HEK293 (cell line): Measurements from ENCODE around the gene MRPL33.

Source experiments
- CTCF ChIA-PET: fragments of 350-600 bp; formaldehyde crosslinking; extraction: SDS; loops from one replicate; lab custom pipeline; 2021; ENCODE audit warnings: antibody characterized with exemption; lab: Yijun Ruan, JAX
- POLR2A ChIA-PET: fragments of 300-600 bp; formaldehyde crosslinking; extraction: SDS; loops from one replicate; lab custom pipeline; 2020; ENCODE audit warnings: antibody characterized with exemption, inconsistent platforms; lab: Yijun Ruan, JAX
- H3K27ac ChIP-seq: fragments of 200-500 bp; sonication (Bioruptor generic); 2 replicates; pipeline ENCODE4 v1.5.1; 2014; ENCODE audit warnings: low read depth, low read length, control low read depth, inconsistent platforms; ENCODE audit errors: extremely low read depth
- H3K36me3 ChIP-seq, 2 experiments: fragments of 200-500 bp in 1 of 2; sonication (Bioruptor generic) in 1 of 2; 1 replicate in 1 of 2; 2 replicates in 1 of 2; pipeline ENCODE4 v1.5.1; 2014 to 2017; ENCODE audit warnings: inconsistent platforms in 2 of 2, low read length in 2 of 2; ENCODE audit not compliant: control insufficient read depth in 2 of 2, insufficient read depth in 1 of 2
- H3K4me1 ChIP-seq: fragments of 200-500 bp; sonication (Bioruptor generic); 2 replicates; pipeline ENCODE4 v1.5.1; 2014; ENCODE audit warnings: mild to moderate bottlenecking, low read length, inconsistent platforms; ENCODE audit not compliant: control insufficient read depth, insufficient read depth
- H3K4me3 ChIP-seq: 2 replicates; pipeline ENCODE4 v1.5.1; 2011; ENCODE audit warnings: low read depth, mild to moderate bottlenecking, control low read depth, low read length, moderate library complexity
- H3K9me3 ChIP-seq: fragments of 200-500 bp; sonication (Bioruptor generic); 2 replicates; pipeline ENCODE4 v1.5.1; 2014; ENCODE audit warnings: low read depth, low read length, inconsistent platforms; ENCODE audit not compliant: control insufficient read depth, insufficient read depth
- BCL6B ChIP-seq: fragments of 450-650 bp; formaldehyde crosslinking; IDR thresholded peaks from 2 replicates; pipeline ENCODE4 v1.5.1; 2017; ENCODE audit warnings: missing biosample characterization, missing genetic modification characterization
- EGR2 ChIP-seq: fragments of 450-650 bp; formaldehyde crosslinking; IDR thresholded peaks from 2 replicates; pipeline ENCODE4 v1.5.1; 2016; ENCODE audit warnings: low read depth, missing biosample characterization, missing genetic modification characterization
- GLIS1 ChIP-seq: fragments of 450-650 bp; formaldehyde crosslinking; IDR thresholded peaks from 2 replicates; pipeline ENCODE4 v1.5.1; 2016; ENCODE audit warnings: missing biosample characterization, missing genetic modification characterization
- HOXD13 ChIP-seq: sonication (generic); formaldehyde crosslinking; IDR thresholded peaks from 2 replicates; pipeline ENCODE4 v1.8.0; 2022; ENCODE audit warnings: missing genetic modification reagents, borderline replicate concordance
- OVOL3 ChIP-seq: fragments of 450-650 bp; formaldehyde crosslinking; IDR thresholded peaks from 2 replicates; pipeline ENCODE4 v1.5.1; 2016; ENCODE audit warnings: missing biosample characterization, missing genetic modification characterization
- PRDM10 ChIP-seq: fragments of 450-650 bp; formaldehyde crosslinking; IDR thresholded peaks from 2 replicates; pipeline ENCODE4 v1.5.1; 2016; ENCODE audit warnings: missing biosample characterization, missing genetic modification characterization
- ZBTB17 ChIP-seq: fragments of 450-650 bp; formaldehyde crosslinking; IDR thresholded peaks from 2 replicates; pipeline ENCODE4 v1.5.1; 2016; ENCODE audit warnings: missing biosample characterization, missing genetic modification characterization
- ZBTB20 ChIP-seq: fragments of 450-650 bp; formaldehyde crosslinking; IDR thresholded peaks from 2 replicates; pipeline ENCODE4 v1.5.1; 2016; ENCODE audit warnings: missing biosample characterization, missing genetic modification characterization
- ZBTB26 ChIP-seq: fragments of 450-650 bp; formaldehyde crosslinking; optimal IDR thresholded peaks from 2 replicates; pipeline ENCODE3; 2016; ENCODE audit warnings: missing biosample characterization, mild to moderate bottlenecking, missing genetic modification characterization
- ZFHX2 ChIP-seq: fragments of 450-650 bp; formaldehyde crosslinking; conservative IDR thresholded peaks from 2 replicates; pipeline ENCODE4 v1.5.1; 2016; ENCODE audit warnings: missing biosample characterization, missing genetic modification characterization
- ZIC2 ChIP-seq: fragments of 450-650 bp; formaldehyde crosslinking; IDR thresholded peaks from 2 replicates; pipeline ENCODE4 v1.5.1; 2016; ENCODE audit warnings: missing biosample characterization, missing genetic modification characterization
- ZNF211 ChIP-seq: fragments of 450-650 bp; formaldehyde crosslinking; IDR thresholded peaks from 2 replicates; pipeline ENCODE4 v1.5.1; 2016; ENCODE audit warnings: low read depth, missing biosample characterization, missing genetic modification characterization
- ZNF23 ChIP-seq: fragments of 450-650 bp; formaldehyde crosslinking; IDR thresholded peaks from 2 replicates; pipeline ENCODE4 v1.5.1; 2016; ENCODE audit warnings: missing biosample characterization, missing genetic modification characterization, borderline replicate concordance
- ZNF416 ChIP-seq: fragments of 450-650 bp; formaldehyde crosslinking; IDR thresholded peaks from 2 replicates; pipeline ENCODE4 v1.5.1; 2016; ENCODE audit warnings: missing biosample characterization, missing genetic modification characterization
- ZNF510 ChIP-seq: fragments of 450-650 bp; formaldehyde crosslinking; IDR thresholded peaks from 2 replicates; pipeline ENCODE4 v1.5.1; 2018; ENCODE audit warnings: mild to moderate bottlenecking, missing genetic modification characterization, missing biosample characterization; ENCODE audit not compliant: insufficient replicate concordance
- ZNF521 ChIP-seq: fragments of 450-650 bp; formaldehyde crosslinking; IDR thresholded peaks from 2 replicates; pipeline ENCODE4 v1.5.1; 2017; ENCODE audit warnings: missing biosample characterization, mild to moderate bottlenecking, missing genetic modification characterization
- ZNF549 ChIP-seq: fragments of 450-650 bp; IDR thresholded peaks from 2 replicates; pipeline ENCODE4 v1.5.1; 2018; ENCODE audit warnings: missing biosample characterization, missing genetic modification characterization, mild to moderate bottlenecking, inconsistent platforms, moderate library complexity
- ZNF558 ChIP-seq: fragments of 450-650 bp; formaldehyde crosslinking; IDR thresholded peaks from 2 replicates; pipeline ENCODE4 v1.5.1; 2016; ENCODE audit warnings: missing biosample characterization, missing genetic modification characterization
- ZNF629 ChIP-seq: fragments of 450-650 bp; formaldehyde crosslinking; IDR thresholded peaks from 2 replicates; pipeline ENCODE4 v1.5.1; 2017; ENCODE audit warnings: missing biosample characterization, missing genetic modification characterization
- ZNF654 ChIP-seq: fragments of 450-650 bp; formaldehyde crosslinking; IDR thresholded peaks from 2 replicates; pipeline ENCODE4 v1.5.1; 2016; ENCODE audit warnings: low read depth, missing biosample characterization, missing genetic modification characterization
- ZNF664 ChIP-seq: fragments of 450-650 bp; formaldehyde crosslinking; IDR thresholded peaks from 2 replicates; pipeline ENCODE4 v1.5.1; 2016; ENCODE audit warnings: missing biosample characterization, missing genetic modification characterization
- ZNF677 ChIP-seq: fragments of 450-650 bp; IDR thresholded peaks from 2 replicates; pipeline ENCODE4 v1.5.0; 2018; ENCODE audit warnings: missing biosample characterization, mild to moderate bottlenecking, missing genetic modification characterization, moderate library complexity
- ZNF791 ChIP-seq: fragments of 450-650 bp; formaldehyde crosslinking; IDR thresholded peaks from 2 replicates; pipeline ENCODE4 v1.5.1; 2016; ENCODE audit warnings: missing biosample characterization, missing genetic modification characterization
- TF ChIP-seq, protein P1 (sequence below): fragments of 450-650 bp; formaldehyde crosslinking; IDR thresholded peaks from 2 replicates; pipeline ENCODE4 v1.5.1; 2016; ENCODE audit warnings: missing biosample characterization, missing genetic modification characterization
- TF ChIP-seq, protein P2 (sequence below): fragments of 450-650 bp; formaldehyde crosslinking; IDR thresholded peaks from 2 replicates; pipeline ENCODE4 v1.5.1; 2017; ENCODE audit warnings: missing biosample characterization, missing genetic modification characterization

MRPL33 gene

DNA sequence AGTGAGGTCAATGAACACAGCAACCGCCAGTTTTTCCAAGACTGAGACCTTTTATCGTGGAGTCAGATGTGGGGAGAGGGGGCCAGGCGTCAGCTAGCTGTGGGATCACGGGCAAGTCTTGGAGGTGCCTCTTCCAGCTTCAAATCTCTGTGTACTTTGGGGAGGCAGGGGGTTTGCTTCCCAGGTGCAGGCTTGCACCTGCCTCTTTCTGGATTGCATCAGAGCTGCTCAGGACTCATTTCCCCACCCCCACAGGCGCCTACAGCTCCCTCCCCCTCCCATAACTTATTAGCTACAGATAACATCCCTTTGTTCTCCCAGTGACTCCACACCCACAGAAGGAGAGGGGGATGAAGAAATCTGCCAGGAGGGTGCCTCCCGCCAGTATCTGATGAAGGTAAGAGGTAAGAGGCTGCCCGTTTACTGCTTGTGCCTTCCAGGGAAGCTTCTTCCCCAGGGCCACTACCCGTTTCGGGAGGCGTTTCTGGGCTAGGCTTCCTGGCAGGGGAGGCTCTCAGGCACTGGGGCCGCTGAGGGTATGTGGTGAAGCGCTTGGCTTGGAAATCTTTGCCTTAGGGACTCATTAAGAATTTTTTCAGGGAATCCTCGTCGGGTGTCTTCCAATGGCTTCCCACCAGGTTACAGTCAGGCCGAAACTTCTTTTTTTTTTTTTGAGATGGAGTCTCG lies 18.8 kb upstream of the MRPL33 start:
- H3K36me3 ChIP-seq, result no peaks in the 10 kb centered on the region
- H3K4me1 ChIP-seq, result no peaks in the 10 kb centered on the region
- no peak overlapping the region for H3K4me3 ChIP-seq
- peak; percentile 48; the same call in 1 of the 2 replicates for TF ChIP-seq ZIC2
- no peak for TF ChIP-seq OVOL3 (tag by site-specific recombination)
- peak; percentile 81 for TF ChIP-seq EGR2 (tag by site-specific recombination)
- TF ChIP-seq ZNF416, result no peak
- no peak for TF ChIP-seq ZNF629
- peak; percentile 85 for TF ChIP-seq ZFHX2 (tag by site-specific recombination)
- TF ChIP-seq ZNF211 (tag by site-specific recombination), result no peak
- TF ChIP-seq ZNF23 (tag by site-specific recombination), result no peak
- TF ChIP-seq ZBTB20 (tag by site-specific recombination), result no peak
- TF ChIP-seq GLIS1 (tag by site-specific recombination), result 0 out of 2 replicates have a peak, but pooled peaks have one; percentile 13
- POLR2A ChIA-PET, result interaction anchor here (0.6 kb wide), 1 partner anchor 608 kb away, joined by 3 read pairs; no protein-coding TSS in a partner anchor
- CTCF ChIA-PET, result interaction anchor here (0.5 to 3.2 kb wide), 14 partner anchors 16 to 1557 kb away, joined by 3 to 24 read pairs (median 4); no protein-coding TSS in a partner anchor
- H3K9me3 ChIP-seq, result no peaks in the 10 kb centered on the region
- no peak overlapping the region for H3K27ac ChIP-seq

DNA sequence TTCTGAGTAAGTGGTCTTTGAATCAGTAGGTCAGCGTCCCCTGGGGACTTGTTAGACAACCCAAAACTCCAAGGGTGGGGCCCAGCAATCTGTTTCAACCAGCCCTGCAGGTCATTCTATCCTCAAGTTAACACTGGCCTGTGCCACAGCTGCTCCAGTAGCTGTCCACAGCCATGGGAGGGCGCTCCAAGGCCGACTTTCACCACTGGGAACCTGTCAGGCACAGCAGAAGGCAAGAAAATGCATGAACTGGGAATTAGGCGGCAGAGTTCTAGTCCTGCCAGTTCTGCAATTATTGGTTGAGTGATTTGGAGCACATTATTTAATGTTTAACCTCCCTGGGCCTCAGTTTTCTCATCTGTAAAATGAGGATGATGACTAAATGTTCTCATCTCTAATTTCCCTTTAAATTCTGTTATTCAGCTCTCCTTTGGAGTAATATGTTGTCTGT lies 17.4 kb upstream of the MRPL33 start:
- no peaks in the 10 kb centered on the region for H3K9me3 ChIP-seq
- H3K4me3 ChIP-seq, result no peak overlapping the region
- no peaks in the 10 kb centered on the region for H3K4me1 ChIP-seq
- POLR2A ChIA-PET, result interaction anchor here (0.6 kb wide), 1 partner anchor 643 kb away, joined by 3 read pairs; no protein-coding TSS in a partner anchor
- H3K36me3 ChIP-seq, result no peaks in the 10 kb centered on the region
- H3K27ac ChIP-seq, result no peak overlapping the region
- CTCF ChIA-PET, result interaction anchor here (0.6 to 3.2 kb wide), 32 partner anchors 9 to 1300 kb away, joined by 3 to 24 read pairs (median 3); no protein-coding TSS in a partner anchor
- TF ChIP-seq PRDM10, result no peak
- no peak for TF ChIP-seq ZNF521 (tag by site-specific recombination)
- TF ChIP-seq BCL6B, result no peak
- no peak for TF ChIP-seq ZNF677 (tag by site-specific recombination)
- TF ChIP-seq ZBTB17 (tag by site-specific recombination), result peak; percentile 48
- TF ChIP-seq HOXD13 (CRISPR knock-in tag), result no peak
- TF ChIP-seq, protein P1, sequence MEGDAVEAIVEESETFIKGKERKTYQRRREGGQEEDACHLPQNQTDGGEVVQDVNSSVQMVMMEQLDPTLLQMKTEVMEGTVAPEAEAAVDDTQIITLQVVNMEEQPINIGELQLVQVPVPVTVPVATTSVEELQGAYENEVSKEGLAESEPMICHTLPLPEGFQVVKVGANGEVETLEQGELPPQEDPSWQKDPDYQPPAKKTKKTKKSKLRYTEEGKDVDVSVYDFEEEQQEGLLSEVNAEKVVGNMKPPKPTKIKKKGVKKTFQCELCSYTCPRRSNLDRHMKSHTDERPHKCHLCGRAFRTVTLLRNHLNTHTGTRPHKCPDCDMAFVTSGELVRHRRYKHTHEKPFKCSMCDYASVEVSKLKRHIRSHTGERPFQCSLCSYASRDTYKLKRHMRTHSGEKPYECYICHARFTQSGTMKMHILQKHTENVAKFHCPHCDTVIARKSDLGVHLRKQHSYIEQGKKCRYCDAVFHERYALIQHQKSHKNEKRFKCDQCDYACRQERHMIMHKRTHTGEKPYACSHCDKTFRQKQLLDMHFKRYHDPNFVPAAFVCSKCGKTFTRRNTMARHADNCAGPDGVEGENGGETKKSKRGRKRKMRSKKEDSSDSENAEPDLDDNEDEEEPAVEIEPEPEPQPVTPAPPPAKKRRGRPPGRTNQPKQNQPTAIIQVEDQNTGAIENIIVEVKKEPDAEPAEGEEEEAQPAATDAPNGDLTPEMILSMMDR, result peak; percentile 84
- no peak for TF ChIP-seq ZBTB26
- TF ChIP-seq ZNF654 (tag by site-specific recombination), result peak; percentile 94
- no peak for TF ChIP-seq ZNF549
- TF ChIP-seq ZNF791, result no peak
- no peak for TF ChIP-seq ZNF664 (tag by site-specific recombination)
- no peak for TF ChIP-seq ZNF510 (tag by site-specific recombination)
- no peak for TF ChIP-seq ZNF558 (tag by site-specific recombination)
- TF ChIP-seq, protein P2, sequence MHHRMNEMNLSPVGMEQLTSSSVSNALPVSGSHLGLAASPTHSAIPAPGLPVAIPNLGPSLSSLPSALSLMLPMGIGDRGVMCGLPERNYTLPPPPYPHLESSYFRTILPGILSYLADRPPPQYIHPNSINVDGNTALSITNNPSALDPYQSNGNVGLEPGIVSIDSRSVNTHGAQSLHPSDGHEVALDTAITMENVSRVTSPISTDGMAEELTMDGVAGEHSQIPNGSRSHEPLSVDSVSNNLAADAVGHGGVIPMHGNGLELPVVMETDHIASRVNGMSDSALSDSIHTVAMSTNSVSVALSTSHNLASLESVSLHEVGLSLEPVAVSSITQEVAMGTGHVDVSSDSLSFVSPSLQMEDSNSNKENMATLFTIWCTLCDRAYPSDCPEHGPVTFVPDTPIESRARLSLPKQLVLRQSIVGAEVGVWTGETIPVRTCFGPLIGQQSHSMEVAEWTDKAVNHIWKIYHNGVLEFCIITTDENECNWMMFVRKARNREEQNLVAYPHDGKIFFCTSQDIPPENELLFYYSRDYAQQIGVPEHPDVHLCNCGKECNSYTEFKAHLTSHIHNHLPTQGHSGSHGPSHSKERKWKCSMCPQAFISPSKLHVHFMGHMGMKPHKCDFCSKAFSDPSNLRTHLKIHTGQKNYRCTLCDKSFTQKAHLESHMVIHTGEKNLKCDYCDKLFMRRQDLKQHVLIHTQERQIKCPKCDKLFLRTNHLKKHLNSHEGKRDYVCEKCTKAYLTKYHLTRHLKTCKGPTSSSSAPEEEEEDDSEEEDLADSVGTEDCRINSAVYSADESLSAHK (tag by site-specific recombination), result no peak
